Measurements from ENCODE around the gene CNIH2.
"Not testable (repeated sequence)": the region's sequence is repeated elsewhere in the genome, so short reads cannot be mapped to it uniquely, and the experiment has no call there.

Gene CNIH2

DNA sequence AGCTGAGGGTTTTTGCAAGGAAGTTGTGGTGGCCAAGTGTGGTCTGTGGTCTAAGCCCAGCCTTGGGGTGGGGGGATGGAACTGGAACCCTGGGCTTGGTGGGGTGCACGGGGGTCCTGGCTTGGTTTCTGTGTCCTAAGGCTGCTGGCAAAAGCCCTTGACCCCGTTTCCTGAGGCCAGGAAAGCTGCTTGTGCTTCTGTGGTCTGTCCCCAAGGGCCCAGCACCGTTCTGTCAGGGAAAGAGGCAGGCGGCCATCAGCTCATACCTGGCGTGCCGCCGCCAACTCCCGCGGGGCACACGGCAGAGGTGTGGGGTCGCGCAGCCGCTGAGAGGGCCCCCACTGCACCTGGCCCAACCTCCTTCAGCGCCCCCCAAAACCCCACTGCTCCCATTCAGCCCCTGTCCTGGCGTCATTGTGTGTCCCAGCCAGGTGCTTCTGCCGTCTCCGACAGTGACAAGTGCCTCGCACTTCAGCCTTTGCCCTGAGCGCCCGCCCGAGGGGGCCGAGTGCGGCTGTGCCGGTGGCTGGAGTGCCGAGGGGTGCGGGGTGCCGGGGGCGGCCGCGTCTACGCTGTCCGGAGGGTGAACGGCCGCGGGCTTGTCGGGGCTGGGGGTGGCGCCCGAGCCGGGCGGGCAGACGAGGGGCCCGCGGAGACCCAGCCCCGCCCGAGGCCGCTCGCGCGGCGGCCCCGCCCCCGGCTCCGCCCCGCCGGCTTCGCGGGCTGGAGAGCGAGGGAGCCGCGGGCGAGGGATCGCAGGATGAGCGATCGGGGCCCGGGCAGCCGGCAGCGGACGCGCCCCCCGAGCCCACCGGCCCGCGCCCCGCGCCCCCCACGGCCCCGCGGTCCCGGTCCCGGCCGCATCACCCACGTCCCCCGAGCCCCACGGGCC, at the start of gene CNIH2:
TSS of gene CNIH2 (plus strand) at position 705 of the 892 bp plus-strand sequence. CDS start 282 bp downstream, outside the sequence.
- ATAC-seq, result peak; percentile 36 to 44

DNA sequence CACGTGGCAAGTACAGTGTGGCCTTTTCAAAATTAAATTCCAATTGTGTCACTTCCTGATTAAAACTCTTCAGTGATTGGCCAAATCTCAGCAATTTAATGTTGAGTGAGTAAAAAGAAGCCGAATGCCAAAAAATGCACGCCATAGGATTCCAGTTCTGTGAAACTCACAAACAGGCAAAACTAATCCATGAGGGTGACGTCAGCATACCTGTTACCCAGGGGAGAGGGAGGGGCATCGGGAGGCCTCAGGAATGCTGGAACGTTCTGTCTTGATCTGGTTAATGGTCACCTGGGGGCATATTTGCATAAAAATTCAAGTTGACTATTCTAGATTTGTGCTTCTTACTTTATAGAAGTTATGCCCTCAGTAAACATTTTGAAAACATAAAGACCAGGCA, 49.5 kb upstream of the CNIH2 start:
- ATAC-seq, result no peak

DNA sequence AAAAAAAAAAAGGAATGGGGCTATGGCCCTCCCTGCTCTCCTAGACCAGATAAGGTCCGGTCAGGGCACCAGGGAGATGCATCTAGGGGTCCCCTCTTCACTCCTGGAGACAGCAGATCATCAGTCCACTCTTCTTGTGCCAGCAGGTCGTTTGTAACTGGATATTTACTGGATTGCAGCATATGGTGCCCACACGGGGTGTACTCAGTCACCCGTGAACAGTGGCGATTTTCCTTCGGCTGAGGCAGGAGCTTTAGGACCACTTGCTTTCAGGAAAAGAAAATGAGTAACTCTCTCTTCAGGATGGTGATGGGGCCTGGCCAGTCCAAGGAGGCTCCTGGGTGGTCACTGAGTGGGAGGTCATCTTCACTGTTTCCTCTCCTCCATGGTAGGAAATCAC, 47.8 kb upstream of the CNIH2 start:
- ATAC-seq, result no peak

DNA sequence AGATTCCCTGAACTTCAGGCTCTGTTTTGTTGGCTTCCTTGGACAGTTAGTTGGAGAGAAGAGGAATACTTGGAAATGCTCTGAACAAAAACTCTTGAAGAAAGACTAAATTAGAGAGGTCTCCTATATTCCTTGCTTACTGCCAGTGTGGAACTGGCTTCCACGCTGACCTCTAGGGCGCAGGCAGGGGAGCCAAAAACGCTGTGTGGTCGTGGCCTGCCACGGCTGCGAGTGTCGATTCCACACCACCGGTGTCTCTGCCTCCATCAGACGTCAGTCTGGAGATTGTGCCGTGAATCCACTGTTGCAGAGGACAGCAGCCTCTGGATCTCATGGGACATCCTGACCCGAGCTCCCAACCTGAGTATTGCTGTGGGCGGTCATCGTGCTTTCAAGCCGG, 47.0 kb upstream of the CNIH2 start:
- ATAC-seq, result no peak

DNA sequence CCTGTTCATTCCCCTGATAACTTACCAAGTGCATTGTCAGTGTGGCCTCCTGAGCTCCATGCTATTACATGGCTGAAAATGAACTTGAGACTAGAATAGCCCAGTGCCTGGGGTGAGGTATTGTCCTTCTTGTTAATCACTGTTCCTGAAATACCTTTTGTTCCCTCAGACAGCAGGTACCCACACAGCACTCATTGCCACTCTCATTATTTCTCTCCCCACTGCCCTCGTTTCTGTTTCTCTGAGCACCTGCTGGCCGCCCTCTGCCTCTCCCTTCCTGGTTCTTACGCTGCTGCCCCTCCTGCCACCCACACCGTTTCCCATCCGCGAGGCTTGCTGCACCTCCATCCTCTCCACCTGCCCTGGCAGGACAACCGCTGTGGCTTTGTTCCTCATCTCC, 46.4 kb upstream of the CNIH2 start:
- ATAC-seq, result no peak

DNA sequence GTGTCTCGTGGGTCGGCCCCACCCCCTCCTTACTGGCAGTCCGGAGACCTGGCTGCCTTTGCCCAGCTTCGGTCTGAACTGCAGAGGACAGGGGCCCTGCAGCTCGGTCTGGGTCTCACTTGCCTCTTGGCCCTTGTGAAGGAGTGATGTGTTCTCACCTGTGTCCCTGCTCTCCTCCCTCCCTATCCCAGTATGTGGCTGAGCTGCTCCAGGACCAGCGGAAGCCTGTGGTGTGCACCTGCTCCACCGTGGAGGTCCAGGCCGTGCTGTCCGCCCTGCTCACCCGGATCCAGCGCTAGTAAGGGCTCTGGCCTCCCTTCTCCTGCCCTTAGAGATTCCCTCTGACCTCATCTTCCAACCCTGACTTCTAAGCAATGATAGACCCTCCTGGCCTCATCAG, 45.2 kb upstream of the CNIH2 start:
- ATAC-seq, result no peak

DNA sequence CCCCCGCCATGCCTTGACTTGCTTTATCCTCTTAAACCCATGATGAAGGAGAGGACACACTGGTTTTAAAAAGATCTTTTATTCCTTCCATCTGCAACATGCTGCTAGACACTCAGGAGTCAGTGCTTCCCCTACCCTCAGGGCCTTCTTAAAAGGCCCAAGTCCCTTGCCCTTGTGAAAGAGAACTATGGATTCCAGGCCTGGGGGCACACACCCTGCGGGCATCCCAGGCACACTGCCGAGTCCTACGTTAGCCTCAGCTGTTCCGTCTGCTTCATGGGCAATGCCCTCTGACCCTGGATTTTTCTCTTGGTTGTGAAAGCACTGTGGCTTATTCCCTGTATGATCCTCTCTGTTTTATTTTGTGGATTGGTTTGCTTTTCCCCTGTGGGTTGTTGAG, 44.7 kb upstream of the CNIH2 start:
- no peak for ATAC-seq

DNA sequence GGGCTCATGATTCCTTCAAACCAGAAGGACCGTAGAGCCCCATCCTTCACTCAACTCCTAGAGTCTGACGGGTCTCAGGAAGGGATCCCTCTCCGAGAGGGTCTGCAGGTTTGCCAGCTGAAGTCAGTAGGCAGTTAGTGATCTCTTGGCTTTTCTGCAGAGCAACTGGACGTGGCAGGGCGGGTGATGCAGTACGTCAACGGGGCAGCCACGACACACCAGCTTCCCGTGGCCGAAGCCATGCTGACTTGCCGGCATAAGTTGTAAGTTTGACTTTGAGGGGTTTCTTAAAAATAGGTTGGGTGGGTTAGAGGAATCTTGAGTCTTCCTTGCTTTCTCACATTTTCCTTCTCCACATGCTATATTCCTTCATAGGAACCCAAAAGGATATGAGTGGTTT, 42.8 kb upstream of the CNIH2 start:
- ATAC-seq, result no peak

DNA sequence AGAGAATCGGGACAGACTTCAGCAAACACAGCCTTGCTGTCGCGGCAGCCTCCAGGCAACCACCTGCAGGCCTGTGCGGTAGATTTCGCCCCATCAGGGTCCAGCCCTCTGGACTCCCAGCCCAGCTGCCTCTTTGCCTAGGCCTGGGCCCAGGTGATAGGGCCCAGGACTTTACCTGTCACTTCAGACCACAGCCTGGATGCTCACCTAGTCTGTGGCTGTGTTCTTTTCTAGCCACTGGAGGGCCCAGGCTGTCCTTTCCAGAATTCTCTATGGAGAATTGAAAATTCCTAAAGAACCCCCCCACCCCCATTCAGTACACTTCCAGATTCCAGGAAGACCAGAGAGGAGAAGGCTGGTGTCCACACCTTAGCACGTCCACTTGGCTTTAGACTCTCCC, 40.1 kb upstream of the CNIH2 start:
- ATAC-seq, result no peak

DNA sequence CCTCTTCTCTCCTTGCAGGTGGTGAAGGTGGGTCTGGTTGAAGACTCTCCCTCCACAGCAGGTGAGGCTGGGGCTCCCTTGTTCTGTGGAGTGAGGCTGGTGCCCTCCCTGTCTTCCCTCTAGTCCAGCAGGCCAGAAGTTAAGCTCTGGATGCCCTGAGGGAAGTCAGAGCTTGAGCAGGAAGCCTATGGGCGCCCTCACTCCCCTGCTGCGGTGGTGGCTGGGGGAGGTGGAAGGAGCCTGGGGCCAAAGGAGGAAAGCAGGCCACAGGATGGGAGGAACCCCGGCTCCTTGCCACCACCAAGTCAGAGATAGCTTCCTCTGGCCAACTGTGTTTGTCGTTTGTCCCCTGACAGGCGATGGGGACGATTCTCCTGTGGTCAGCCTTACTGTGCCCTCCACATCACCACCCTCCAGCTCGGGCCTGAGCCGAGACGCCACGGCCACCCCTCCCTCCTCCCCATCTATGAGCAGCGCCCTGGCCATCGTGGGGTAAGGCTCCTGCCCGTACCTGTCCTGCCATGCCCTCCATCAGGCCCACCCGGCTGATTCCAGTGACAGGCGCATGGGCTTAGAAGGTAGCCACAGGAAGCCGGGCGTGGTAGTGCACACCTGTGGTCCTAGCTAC, 39.1 kb upstream of the CNIH2 start:
- no peak for ATAC-seq

DNA sequence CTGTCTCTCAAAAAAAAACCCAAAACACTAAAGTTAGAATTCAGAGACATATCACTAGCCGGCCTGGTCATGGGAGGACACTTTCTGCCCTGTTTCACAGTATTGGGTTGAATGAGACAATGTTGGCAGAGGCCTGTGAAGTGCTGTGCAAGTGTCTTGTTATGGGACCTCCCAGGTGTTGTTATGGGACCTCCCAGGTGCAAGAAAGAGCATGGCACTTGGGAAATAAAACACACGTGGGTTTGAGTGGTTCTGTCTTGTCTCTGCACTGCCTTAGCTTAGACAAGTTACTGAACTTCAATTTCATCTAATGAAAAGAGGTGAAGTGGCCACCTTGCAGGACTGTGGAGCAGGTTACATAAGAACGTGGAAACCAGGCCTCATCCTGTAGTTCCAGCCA, 38.5 kb upstream of the CNIH2 start:
- no peak for ATAC-seq

DNA sequence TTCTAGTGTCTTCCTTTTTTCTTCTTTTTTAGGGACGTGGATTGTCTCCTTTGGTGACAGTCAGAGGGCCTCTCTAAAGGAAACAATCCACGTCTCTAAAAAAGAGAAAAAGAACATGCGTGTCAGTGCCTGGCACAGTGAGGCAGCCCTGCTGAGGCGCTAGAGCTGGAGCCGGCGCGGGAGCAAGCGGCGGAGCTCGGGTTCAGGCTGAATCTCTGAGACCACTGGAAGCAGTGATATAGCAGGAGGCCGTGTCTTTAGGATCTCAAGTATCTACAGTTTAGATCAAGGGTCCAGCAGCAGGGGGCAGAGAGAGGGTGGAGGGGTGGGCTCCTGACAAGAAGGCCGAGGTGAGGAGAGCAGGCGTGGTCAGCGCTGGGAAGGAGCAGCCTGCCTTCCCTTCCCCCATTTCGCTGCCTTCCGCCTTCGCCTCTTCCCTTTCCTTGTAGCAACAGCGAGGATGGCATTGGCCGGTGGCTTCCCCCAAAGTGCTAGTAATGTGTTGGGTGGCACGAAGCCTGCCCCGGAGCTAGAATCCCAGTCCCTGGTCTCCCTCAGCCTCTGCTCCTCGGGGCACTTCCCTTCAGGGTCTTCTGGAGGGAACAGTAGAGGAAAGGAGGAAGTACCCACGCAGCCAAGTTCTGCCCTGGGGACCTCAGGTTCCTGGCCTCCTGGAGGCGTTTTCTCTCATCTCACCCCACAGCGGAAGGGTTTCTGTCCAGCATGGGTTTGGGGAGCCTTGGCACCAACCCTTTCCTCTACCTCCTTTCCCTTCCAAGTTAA, 37.8 kb upstream of the CNIH2 start:
- ATAC-seq, result no peak

DNA sequence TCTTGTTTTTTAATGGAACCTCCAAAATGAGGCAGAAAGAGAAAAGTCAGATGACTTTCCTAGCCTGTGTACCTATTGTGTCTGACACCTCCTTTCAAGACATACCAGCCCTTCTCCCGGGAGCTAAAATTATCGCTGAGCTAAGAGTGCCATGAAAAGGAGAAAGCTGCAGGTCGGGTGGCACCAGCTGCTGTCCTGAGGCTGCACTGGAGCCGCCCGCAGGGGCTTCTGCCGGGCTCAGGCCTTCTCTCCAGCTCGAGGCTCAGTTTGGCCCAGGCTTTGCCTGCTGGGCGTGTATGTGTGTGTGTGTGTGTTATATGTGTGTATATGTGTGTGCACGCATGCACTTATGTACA, 37.2 kb upstream of the CNIH2 start:
- no peak for ATAC-seq

DNA sequence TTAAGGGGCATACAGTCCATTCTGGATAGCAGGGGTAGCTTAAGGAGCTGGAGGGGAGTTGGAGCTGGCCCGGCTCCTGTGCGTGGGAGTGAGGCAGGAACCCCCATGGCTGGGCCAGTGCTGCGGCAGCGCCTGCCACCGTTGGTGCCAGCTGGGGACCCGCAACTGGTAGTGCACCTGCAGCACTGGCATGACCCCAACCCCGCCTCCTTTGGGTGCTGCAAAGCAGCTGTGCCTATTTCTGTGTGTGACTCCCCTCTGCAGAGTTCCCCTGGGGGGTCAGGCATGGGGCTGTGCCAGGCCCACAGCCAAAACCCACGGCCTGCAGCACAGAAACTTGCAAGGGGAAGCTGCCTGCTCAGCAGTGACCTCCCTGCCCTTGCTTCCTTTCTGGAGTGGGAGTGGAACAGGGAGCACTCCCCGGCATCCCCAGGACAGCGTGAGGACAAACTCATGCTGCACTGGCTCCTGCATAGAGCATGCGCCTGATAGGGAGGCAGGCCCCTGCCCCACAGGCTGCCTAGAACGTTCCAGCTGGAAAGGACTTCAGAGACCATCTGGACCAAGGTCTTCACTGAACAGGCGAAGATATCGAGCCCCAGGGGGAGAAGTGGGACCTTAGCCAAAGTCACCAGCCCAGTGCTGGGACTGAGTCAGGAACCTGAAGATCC, 35.7 kb upstream of the CNIH2 start:
- no peak for ATAC-seq

DNA sequence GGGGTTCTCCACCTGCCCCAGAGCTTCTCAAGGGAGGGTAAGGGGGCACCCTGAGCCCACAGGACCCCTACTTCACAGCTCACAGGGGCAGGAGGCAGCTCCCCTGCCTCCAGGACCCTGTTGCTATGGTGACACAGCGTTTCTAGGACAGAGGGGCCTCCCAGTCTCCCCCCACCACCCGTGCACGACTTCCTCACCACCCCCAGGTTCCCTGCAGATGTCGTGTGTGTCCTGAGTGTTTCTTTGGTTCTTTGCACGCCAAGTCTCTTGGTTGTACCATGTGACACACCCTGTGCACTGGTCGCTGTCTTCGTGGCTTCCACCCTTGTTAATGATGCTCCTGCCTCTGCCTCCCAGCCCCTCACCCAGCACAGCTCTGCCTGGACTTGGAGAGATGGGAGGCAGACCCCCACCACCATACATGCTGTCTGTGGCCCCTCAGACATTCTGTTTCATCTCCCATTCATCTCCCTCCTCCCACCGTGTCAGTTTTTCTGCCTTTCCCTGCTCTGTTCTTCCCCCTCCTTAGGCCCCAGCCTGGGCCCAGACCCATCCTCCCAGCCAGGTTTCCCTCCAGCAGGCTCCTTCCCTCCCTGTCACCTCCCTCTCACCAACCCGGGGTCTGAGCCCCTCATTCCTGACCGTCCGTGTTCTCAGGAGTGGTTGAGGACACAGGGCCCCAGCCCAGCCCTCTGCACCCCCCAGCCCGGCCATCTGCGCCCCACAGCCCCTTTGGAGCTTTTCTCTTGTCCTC, 34.0 kb upstream of the CNIH2 start:
- no peak for ATAC-seq

DNA sequence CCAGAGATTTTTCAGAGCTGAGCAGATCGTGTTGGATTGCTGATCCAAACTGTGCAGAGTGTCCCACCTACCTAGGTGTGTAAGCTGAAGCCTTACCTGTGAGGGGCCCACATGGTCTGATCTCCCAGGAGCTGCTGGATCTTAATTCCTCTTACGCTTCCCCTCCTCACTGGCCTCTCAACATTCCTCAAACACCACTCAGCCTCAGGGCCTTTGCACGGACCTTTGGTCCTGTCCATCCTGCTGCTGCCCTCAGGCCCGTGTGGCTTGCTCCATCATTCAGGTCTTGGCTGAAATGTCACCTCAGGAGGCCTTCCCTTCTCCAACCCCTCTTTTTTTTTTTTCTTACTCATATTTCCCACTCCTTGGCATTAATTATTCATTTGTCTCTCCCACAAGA, 30.7 kb upstream of the CNIH2 start:
- no peak for ATAC-seq

DNA sequence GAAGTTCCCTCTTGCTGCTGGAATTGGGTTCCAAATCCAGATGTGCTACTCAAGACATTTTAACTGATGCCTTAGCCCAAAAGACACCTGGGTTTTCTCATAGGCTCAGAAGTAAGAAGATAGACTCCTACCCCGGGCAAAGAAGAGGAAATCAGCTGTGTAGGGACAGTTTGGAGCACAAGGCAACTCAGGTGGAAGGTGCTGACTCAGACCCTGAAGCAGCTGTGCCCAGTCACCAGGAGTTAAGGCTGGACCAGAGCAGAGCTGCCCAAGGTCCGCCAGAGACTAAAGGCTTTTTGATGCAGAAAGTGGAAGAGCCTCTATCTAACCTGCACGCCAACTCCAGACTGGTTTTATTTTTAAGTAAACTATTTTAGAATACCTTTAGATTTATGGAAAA, 30.2 kb upstream of the CNIH2 start:
- no peak for ATAC-seq

DNA sequence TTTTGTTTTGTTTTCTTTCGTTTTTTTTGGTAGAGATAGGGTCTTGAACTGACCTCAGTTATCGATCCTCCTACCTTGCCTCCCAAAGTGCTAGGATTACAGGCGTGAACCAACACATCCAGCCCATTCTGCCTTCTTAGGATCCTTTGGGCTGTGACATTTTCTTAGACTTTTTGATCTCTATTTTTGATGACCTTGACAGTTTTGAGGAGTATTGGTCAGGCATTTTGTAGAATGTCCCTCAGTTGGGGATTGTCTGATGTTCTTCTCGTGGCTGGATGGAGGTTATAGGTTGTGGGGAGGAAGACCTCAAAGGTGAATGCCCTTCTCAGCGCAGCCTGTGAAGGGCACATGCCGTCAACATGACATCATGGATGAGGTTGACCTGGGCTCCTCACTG, 29.1 kb upstream of the CNIH2 start:
- no peak for ATAC-seq

DNA sequence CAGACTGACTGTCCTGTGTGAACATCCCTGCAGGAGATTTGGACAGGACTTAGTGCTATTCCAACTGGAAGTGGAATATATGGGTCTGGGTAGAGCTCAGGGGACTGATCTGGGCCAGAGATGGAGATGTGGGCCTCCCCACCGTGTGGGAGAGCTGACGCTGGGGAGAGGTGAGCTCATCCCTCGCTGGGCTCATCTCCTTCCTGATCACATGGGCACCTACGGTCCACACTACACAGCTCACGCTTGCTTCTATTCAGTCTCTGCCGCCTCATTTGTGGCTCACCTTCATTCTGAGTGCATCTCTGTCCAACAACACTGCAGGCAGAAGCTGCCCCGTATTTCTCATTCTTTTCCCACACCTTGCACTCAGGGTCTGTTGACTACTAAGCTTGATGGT, 26.2 kb upstream of the CNIH2 start:
- no peak for ATAC-seq

DNA sequence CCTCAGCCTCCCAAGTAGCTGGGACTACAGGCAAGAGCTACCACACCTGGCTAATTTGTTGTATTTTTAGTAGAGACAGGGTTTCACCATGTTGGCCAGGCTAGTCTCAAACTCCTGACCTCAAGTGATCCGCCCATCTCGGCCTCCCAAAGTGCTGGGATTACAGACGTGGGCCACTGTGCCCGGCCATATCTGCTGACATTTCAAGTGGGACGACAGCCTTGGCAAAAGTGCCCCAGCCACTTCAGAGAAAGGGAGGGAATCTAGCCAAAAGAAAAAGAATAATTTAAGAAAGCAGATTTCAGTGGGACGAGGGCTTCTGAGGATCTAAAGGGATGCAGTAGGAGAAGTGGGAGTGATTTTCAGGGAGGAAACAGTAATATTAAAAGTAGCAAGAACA, 24.9 kb upstream of the CNIH2 start:
- ATAC-seq, result not testable (repeated sequence)

DNA sequence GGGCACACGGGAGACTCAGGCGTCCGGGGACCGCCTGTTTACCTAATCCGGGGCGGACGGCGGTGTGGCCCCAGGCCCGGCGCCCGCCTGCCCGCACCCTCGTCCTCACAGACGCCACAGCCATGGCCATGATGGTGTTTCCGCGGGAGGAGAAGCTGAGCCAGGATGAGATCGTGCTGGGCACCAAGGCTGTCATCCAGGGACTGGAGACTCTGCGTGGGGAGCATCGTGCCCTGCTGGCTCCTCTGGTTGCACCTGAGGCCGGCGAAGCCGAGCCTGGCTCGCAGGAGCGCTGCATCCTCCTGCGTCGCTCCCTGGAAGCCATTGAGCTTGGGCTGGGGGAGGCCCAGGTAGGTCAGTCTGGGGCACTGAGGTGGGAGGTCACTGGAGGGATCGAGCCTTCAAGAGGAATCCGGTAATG, 19.5 kb upstream of the CNIH2 start:
- no peak for ATAC-seq

DNA sequence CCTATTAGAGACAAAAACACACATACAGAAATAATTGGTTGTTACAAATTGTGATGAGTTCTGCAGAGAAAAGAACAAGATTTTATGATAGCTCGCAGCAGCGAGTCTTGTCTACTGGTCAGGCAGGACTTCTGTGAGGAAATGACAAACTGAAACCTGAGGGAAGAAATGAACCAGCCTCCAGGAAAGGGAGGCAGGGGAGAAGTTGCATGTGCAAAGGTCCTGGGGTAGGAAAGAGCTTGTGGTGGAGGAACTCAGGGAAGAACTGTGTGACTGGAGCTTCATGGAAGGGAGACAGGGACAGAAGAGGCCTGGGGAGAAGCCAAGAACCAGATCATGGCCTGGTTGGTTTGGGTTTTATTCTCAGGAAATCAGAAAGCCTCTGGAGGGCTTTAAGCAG, 18.8 kb upstream of the CNIH2 start:
- no peak for ATAC-seq
